GM06990 (cell line): ENCODE measurements around the gene LAMTOR4.

Experiments used
- DNase-seq: peaks from one replicate; pipeline ENCODE4 v3.0.0-alpha.2; 2011; ENCODE audit not compliant: insufficient read length; ENCODE audit errors: extremely low read depth
- H3K27me3 ChIP-seq: replicated peaks from 2 replicates; pipeline ENCODE4 v1.6.0; 2011; ENCODE audit warnings: low read length; ENCODE audit not compliant: control insufficient read depth, insufficient read depth
- H3K36me3 ChIP-seq: 2 replicates; pipeline ENCODE4 v1.5.1; 2011; ENCODE audit warnings: low read length; ENCODE audit not compliant: control insufficient read depth, insufficient read depth
- H3K4me3 ChIP-seq: replicated peaks from 2 replicates; pipeline ENCODE4 v1.5.1; 2011; ENCODE audit warnings: low read depth, mild to moderate bottlenecking, control low read depth, low read length
- TF ChIP-seq, protein P1 (sequence below): IDR thresholded peaks from 2 replicates; pipeline ENCODE4 v1.5.1; 2011; ENCODE audit warnings: low read length, control low read depth, mild to moderate bottlenecking, inconsistent platforms; ENCODE audit not compliant: insufficient read depth, poor library complexity, severe bottlenecking

The LAMTOR4 gene

DNA sequence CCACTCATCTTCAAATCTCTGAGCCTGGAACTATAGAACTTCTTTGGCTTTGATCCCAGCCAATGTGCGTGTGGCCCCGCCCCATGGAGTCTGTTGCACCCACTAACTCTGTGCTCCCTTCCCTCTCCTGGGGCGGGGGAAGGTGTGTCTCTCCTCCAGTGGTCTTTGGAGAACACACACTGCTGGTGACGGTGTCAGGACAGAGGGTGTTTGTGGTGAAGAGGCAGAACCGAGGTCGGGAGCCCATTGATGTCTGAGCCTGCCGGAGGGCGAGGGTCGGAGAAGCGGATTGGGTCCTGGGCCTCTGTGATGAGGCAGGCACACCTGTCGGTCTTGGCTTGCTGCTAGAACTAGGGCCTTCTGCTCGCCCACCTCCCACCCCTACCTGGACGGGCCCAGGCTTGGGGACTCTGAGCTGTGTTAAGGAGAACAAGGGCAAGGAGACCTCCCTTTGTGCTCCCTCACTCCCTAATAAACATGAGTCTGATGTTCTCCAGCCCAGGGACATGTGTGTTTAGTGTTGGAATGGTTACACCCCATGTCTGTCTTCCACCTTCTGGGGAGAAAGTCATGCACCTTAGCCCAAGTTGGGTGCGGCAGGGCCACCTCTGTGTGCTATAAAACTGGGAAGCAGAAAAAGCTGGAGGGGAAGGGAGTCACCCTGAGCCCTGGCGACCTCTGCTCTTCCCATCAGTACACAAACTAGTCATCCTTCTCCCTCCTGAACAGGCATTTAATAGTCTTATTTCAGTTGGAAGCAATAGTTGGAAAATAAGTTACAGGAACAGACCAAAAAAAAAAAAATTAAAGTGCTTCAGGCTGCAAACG lies 5.2 kb downstream of the LAMTOR4 start:
- Histone ChIP-seq H3K36me3 (peaks cover 30% of the 10 kb centered on the region), H3K4me3 (no peak overlapping the region), H3K27me3 (no peaks in the 10 kb centered on the region)
- TF ChIP-seq, protein P1, sequence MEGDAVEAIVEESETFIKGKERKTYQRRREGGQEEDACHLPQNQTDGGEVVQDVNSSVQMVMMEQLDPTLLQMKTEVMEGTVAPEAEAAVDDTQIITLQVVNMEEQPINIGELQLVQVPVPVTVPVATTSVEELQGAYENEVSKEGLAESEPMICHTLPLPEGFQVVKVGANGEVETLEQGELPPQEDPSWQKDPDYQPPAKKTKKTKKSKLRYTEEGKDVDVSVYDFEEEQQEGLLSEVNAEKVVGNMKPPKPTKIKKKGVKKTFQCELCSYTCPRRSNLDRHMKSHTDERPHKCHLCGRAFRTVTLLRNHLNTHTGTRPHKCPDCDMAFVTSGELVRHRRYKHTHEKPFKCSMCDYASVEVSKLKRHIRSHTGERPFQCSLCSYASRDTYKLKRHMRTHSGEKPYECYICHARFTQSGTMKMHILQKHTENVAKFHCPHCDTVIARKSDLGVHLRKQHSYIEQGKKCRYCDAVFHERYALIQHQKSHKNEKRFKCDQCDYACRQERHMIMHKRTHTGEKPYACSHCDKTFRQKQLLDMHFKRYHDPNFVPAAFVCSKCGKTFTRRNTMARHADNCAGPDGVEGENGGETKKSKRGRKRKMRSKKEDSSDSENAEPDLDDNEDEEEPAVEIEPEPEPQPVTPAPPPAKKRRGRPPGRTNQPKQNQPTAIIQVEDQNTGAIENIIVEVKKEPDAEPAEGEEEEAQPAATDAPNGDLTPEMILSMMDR: no peak
- DNase-seq: no peak

- TF ChIP-seq, protein P1: no peak
- DNase-seq: no peak
- no peaks in the 10 kb centered on the region for H3K27me3 ChIP-seq
- peaks cover 30% of the 10 kb centered on the region for H3K36me3 ChIP-seq
- H3K4me3 ChIP-seq: no peak overlapping the region
Measured at GRCh38 chr7:100154651-100155491, 6.2 kb downstream of the LAMTOR4 start.

GRCh38 chr7:100155553-100156317 lies 7.0 kb downstream of the LAMTOR4 start:
- TF ChIP-seq, protein P1: no peak
- H3K36me3 ChIP-seq: peaks cover 30% of the 10 kb centered on the region
- H3K4me3 ChIP-seq: no peak overlapping the region
- H3K27me3 ChIP-seq: no peaks in the 10 kb centered on the region
- DNase-seq: no peak

DNA sequence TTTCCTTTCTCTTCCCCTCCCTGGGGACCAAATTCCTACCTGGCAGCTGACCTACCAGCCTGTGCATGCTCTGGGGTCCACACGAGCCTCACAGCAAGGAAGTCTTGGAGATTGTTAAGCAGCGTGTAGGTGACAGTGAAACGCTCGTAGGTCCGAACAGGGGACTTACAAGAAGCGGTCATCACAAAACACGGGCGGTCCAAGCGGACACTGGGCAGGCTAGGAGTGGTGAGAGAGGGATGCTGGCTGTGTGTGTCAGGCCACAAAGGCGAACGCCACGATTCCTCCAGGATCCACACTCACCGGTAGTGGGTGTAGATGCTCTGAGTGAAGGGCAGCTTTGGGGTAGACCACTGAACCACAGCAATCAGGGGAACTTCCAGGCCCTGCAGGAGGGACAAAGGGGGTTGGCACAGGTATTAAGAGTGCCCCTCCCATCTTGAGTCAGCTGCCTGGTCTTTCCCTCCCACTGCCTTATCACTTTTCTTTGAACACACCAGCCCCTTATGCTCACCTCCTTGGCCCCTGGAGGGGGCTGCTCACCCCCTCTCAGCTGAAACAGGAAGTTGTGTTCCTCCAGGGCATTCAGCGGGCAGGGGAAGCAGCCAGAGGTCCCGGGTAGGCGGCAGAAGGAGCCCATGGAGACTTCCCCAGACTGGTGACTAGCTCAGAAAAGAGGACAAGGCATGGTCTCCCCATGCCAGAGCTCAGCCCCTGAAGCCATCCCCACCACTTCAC lies 7.8 kb downstream of the LAMTOR4 start:
- Histone ChIP-seq H3K4me3 (peak overlapping the region; percentile 86), H3K27me3 (no peaks in the 10 kb centered on the region), H3K36me3 (peaks cover 30% of the 10 kb centered on the region)
- DNase-seq: no peak
- TF ChIP-seq, protein P1: no peak

- Histone ChIP-seq H3K4me3 (peak overlapping the region; percentile 86), H3K36me3 (peaks cover 27% of the 10 kb centered on the region), H3K27me3 (no peaks in the 10 kb centered on the region)
- DNase-seq: no peak
- TF ChIP-seq, protein P1: no peak
Measured at GRCh38 chr7:100157069-100157333, 8.3 kb downstream of the LAMTOR4 start.
